ENCODE measurements around the gene CRIP3.

Gene CRIP3

GRCh38 chr6:43290905-43291355 is 17.7 kb downstream of the CRIP3 start:
- H3K36me3 ChIP-seq (ENCODE audit: control insufficient read depth, insufficient read depth, low read length): no peaks in the 10 kb centered on the region
- H3K4me1 ChIP-seq: no peaks in the 10 kb centered on the region
- no peak overlapping the region for H2AFZ ChIP-seq
- no peak overlapping the region for H3K4me3 ChIP-seq (ENCODE audit: low read depth, low read length)
- no peak overlapping the region for H3K4me2 ChIP-seq (ENCODE audit: low read length)
- no peak overlapping the region for H3K9ac ChIP-seq
- H3K27me3 ChIP-seq (ENCODE audit: control insufficient read depth, insufficient read depth, low read length): no peaks in the 10 kb centered on the region
- no peak overlapping the region for H3K27ac ChIP-seq
- no peaks in the 10 kb centered on the region for H3K9me3 ChIP-seq (ENCODE audit: control insufficient read depth, low read length)
- no peaks in the 10 kb centered on the region for H3K79me2 ChIP-seq
- TF ChIP-seq CTCF (IDR thresholded peaks at IDR 0.05): no peak

- no peak overlapping the region for H3K27ac ChIP-seq
Observed at GRCh38 chr6:43290339-43290904, 18.2 kb downstream of the CRIP3 start.

GRCh38 chr6:43287717-43288679 is 20.6 kb downstream of the CRIP3 start:
- no peaks in the 10 kb centered on the region for H3K4me1 ChIP-seq
- no peak for TF ChIP-seq CTCF (IDR thresholded peaks at IDR 0.05)
- no peaks in the 10 kb centered on the region for H3K9me3 ChIP-seq (ENCODE audit: control insufficient read depth, low read length)
- H3K27ac ChIP-seq: no peak overlapping the region
- no peak overlapping the region for H3K4me2 ChIP-seq (ENCODE audit: low read length)
- no peaks in the 10 kb centered on the region for H3K27me3 ChIP-seq (ENCODE audit: control insufficient read depth, insufficient read depth, low read length)
- H3K79me2 ChIP-seq: no peaks in the 10 kb centered on the region
- no peak overlapping the region for H2AFZ ChIP-seq
- H3K4me3 ChIP-seq (ENCODE audit: low read depth, low read length): no peak overlapping the region
- H3K9ac ChIP-seq: no peak overlapping the region
- H3K36me3 ChIP-seq (ENCODE audit: control insufficient read depth, insufficient read depth, low read length): no peaks in the 10 kb centered on the region

More at GRCh38 chr6:43290339-43290904, 18.2 kb downstream of the CRIP3 start:
- H3K4me1 ChIP-seq: no peaks in the 10 kb centered on the region
- no peak for TF ChIP-seq CTCF (IDR thresholded peaks at IDR 0.05)
- no peaks in the 10 kb centered on the region for H3K36me3 ChIP-seq (ENCODE audit: control insufficient read depth, insufficient read depth, low read length)
- no peaks in the 10 kb centered on the region for H3K27me3 ChIP-seq (ENCODE audit: control insufficient read depth, insufficient read depth, low read length)
- H3K79me2 ChIP-seq: no peaks in the 10 kb centered on the region
- no peak overlapping the region for H3K4me2 ChIP-seq (ENCODE audit: low read length)
- H3K9ac ChIP-seq: no peak overlapping the region
- H3K4me3 ChIP-seq (ENCODE audit: low read depth, low read length): no peak overlapping the region
- H3K9me3 ChIP-seq (ENCODE audit: control insufficient read depth, low read length): no peaks in the 10 kb centered on the region
- no peak overlapping the region for H2AFZ ChIP-seq

DNA sequence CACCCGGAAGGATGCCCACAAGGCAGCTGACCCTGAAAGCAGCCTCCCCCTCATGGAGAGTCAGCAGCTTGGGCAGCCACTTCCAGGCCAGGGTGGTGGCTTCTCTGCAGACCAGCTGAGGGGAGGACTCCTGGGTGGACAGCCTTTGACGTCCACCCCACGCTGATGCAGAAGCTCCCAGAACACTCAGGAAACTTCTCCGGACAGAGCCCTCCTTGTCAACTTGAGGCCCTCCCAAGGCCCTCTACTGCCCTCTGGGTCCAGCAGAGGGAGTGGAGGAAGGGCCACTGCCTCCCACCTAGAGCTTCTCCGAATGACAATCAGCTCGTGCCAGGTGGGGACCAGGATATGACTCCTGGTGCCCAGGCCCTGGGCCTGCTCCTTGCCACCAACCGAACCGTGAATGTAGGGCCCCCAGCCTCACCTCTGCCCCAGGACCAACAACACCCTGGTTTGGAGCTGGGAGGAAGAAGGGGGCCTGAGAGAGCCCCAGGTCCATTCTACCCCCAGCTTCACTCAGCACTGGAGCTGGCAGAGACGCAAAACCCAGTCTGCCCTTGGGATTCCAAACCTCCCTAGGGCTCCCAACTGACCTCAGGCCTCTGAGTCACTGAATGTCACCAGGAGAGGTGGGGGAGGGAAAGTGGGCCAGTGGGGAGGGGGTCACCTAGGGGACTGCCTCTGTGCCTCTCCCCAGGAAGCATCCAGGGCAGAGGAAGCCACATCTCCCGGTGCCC is 21.5 kb downstream of the CRIP3 start:
- H3K4me3 ChIP-seq (ENCODE audit: low read depth, low read length): no peak overlapping the region
- no peaks in the 10 kb centered on the region for H3K79me2 ChIP-seq
- no peak overlapping the region for H3K4me2 ChIP-seq (ENCODE audit: low read length)
- H2AFZ ChIP-seq: no peak overlapping the region
- no peak overlapping the region for H3K27ac ChIP-seq
- no peaks in the 10 kb centered on the region for H3K27me3 ChIP-seq (ENCODE audit: control insufficient read depth, insufficient read depth, low read length)
- H3K36me3 ChIP-seq (ENCODE audit: control insufficient read depth, insufficient read depth, low read length): no peaks in the 10 kb centered on the region
- no peak overlapping the region for H3K9ac ChIP-seq
- TF ChIP-seq CTCF (IDR thresholded peaks at IDR 0.05): no peak
- no peaks in the 10 kb centered on the region for H3K9me3 ChIP-seq (ENCODE audit: control insufficient read depth, low read length)
- H3K4me1 ChIP-seq: no peaks in the 10 kb centered on the region
